ENCODE results near the gene LASP1NB.

The LASP1NB gene

DNA sequence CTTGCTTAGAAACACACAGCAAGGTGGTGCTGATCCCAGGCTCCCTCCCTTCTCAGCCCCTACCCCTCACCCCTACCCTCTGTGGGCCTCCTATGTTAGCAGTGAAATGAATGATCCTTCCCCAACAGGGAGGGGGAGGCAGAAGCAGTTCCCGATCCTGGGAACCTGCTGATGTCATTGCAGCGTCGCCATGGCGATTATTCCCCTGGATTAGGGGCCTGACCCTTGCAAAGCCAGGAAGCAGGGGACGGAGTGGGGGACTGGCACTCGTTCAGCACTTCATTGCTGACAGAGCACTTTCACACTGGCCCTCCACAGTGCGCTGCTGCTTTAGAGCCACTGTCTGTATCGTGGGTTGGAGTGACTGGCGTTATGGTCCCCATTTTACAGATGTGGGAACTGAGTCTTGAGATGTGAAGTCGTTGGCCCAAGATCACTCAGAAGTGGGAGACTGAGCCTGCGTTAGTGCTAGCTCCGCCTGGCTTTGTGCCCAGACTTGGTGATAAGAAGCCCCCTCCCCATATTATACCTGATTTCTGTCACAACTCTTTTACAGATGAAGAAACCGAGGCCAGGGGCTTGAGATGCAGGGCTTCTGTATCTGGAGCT lies 29.0 kb upstream of the LASP1NB start:
- H3K9me2 ChIP-seq (ENCODE audit: insufficient read depth): no peaks in the 10 kb centered on the region
- TF ChIP-seq EZH2phosphoT487 (IDR thresholded peaks at IDR 0.05; ENCODE audit: insufficient read depth, low read depth): no peak
- no peak for TF ChIP-seq EZH2 (IDR thresholded peaks at IDR 0.05; ENCODE audit: insufficient read depth, poor library complexity, severe bottlenecking)
- peaks cover 88% of the 10 kb centered on the region for H3K79me2 ChIP-seq (ENCODE audit: insufficient read depth)
- 72 to 73% methylated on average over 13 of the region's 13 CpGs for WGBS, 2 experiments (ENCODE audit: low coverage in 1 of 2, low lambda C conversion rate in 2 of 2, missing lambda C conversion rate in 2 of 2)
- no peak overlapping the region for H2AFZ ChIP-seq
- DNase-seq: no peak
- H3K36me3 ChIP-seq (ENCODE audit: low read depth): peaks cover 59% of the 10 kb centered on the region
- peaks cover 14% of the 10 kb centered on the region for H4K20me1 ChIP-seq (ENCODE audit: insufficient read depth)
- in situ Hi-C loops (cut with MboI): no loop called here
- H3K27me3 ChIP-seq (replicated peaks; ENCODE audit: insufficient read depth): no peaks in the 10 kb centered on the region
- H3K27ac ChIP-seq: no peak overlapping the region; the same call in 1 of the 2 replicates
- no peak overlapping the region for H3K4me3 ChIP-seq
- peaks cover 13% of the 10 kb centered on the region for H3K4me1 ChIP-seq (ENCODE audit: insufficient read depth)
- H3K9ac ChIP-seq: no peak overlapping the region
- no peaks in the 10 kb centered on the region for H3K9me3 ChIP-seq (ENCODE audit: low read depth)
- H3F3A ChIP-seq (ENCODE audit: insufficient read depth): peaks cover 69% of the 10 kb centered on the region
- H3K4me2 ChIP-seq (ENCODE audit: unreplicated experiment): no peak overlapping the region

DNA sequence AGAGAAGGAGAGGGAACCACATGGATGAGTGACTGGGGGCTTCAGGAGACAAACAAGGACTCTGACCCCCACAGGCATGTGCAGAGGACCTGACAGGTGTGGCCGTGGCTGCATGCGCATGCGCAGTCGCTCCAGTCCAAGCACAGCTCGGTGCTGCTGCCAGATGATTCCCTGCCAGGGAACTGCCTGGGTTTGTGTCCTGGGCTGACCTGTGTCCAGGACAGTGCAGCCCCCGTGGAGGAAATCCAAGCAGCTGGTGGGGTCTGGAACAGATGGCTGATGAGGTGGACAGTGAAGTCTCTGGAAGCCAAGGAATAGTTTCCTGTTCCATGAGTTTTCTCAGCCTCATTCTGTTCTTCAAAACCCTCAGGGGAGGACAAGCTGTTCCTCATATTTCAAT lies 28.2 kb upstream of the LASP1NB start:
- peaks cover 52% of the 10 kb centered on the region for H3K36me3 ChIP-seq (ENCODE audit: low read depth)
- TF ChIP-seq EZH2phosphoT487 (IDR thresholded peaks at IDR 0.05; ENCODE audit: insufficient read depth, low read depth) (no peak), EZH2 (IDR thresholded peaks at IDR 0.05; ENCODE audit: insufficient read depth, poor library complexity, severe bottlenecking) (no peak)
- peaks cover 70% of the 10 kb centered on the region for H3F3A ChIP-seq (ENCODE audit: insufficient read depth)
- H3K4me1 ChIP-seq (ENCODE audit: insufficient read depth): peaks cover 15% of the 10 kb centered on the region
- H3K9me3 ChIP-seq (ENCODE audit: low read depth): no peaks in the 10 kb centered on the region
- H3K79me2 ChIP-seq (ENCODE audit: insufficient read depth): peaks cover 88% of the 10 kb centered on the region
- H4K20me1 ChIP-seq (ENCODE audit: insufficient read depth): peaks cover 14% of the 10 kb centered on the region
- no peak overlapping the region for H3K4me2 ChIP-seq (ENCODE audit: unreplicated experiment)
- H3K27ac ChIP-seq: 0 out of 2 replicates have a peak overlapping the region, but pooled peaks have one; percentile 0
- 58 to 65% methylated on average over 6 of the region's 6 CpGs for WGBS, 2 experiments (ENCODE audit: low coverage in 1 of 2, low lambda C conversion rate in 2 of 2, missing lambda C conversion rate in 2 of 2)
- H3K9ac ChIP-seq: no peak overlapping the region
- no peaks in the 10 kb centered on the region for H3K9me2 ChIP-seq (ENCODE audit: insufficient read depth)
- H3K4me3 ChIP-seq: no peak overlapping the region
- H3K27me3 ChIP-seq (replicated peaks; ENCODE audit: insufficient read depth): no peaks in the 10 kb centered on the region
- in situ Hi-C loops (cut with MboI): no loop called here
- H2AFZ ChIP-seq: no peak overlapping the region
- DNase-seq: no peak

- in situ Hi-C loops (cut with MboI): no loop called here
- Histone ChIP-seq H3F3A (ENCODE audit: insufficient read depth) (peaks cover 71% of the 10 kb centered on the region), H3K4me3 (no peak overlapping the region), H3K9ac (no peak overlapping the region), H3K36me3 (ENCODE audit: low read depth) (peaks cover 50% of the 10 kb centered on the region), H3K27ac (0 out of 2 replicates have a peak overlapping the region, but pooled peaks have one; percentile 2), H3K27me3 (replicated peaks; ENCODE audit: insufficient read depth) (no peaks in the 10 kb centered on the region), H3K9me2 (ENCODE audit: insufficient read depth) (no peaks in the 10 kb centered on the region), H3K4me1 (ENCODE audit: insufficient read depth) (peaks cover 15% of the 10 kb centered on the region), H3K9me3 (ENCODE audit: low read depth) (no peaks in the 10 kb centered on the region), H2AFZ (no peak overlapping the region), H4K20me1 (ENCODE audit: insufficient read depth) (peaks cover 15% of the 10 kb centered on the region), H3K4me2 (ENCODE audit: unreplicated experiment) (no peak overlapping the region), H3K79me2 (ENCODE audit: insufficient read depth) (peaks cover 88% of the 10 kb centered on the region)
- WGBS, 2 experiments (ENCODE audit: low coverage in 1 of 2, low lambda C conversion rate in 2 of 2, missing lambda C conversion rate in 2 of 2): 88 to 90% methylated on average over 12 of the region's 12 CpGs
- TF ChIP-seq EZH2 (IDR thresholded peaks at IDR 0.05; ENCODE audit: insufficient read depth, poor library complexity, severe bottlenecking) (no peak), EZH2phosphoT487 (IDR thresholded peaks at IDR 0.05; ENCODE audit: insufficient read depth, low read depth) (no peak)
- no peak for DNase-seq
Observed at GRCh38 chr17:38897671-38898290, 27.6 kb upstream of the LASP1NB start.

GRCh38 chr17:38898291-38898679 lies 27.1 kb upstream of the LASP1NB start:
- 82 to 88% methylated on average over 8 to 9 of the region's 9 CpGs for WGBS, 2 experiments (ENCODE audit: low coverage in 1 of 2, low lambda C conversion rate in 2 of 2, missing lambda C conversion rate in 2 of 2)
- Histone ChIP-seq H3K36me3 (ENCODE audit: low read depth) (peaks cover 50% of the 10 kb centered on the region), H4K20me1 (ENCODE audit: insufficient read depth) (peaks cover 20% of the 10 kb centered on the region), H2AFZ (no peak overlapping the region), H3K27me3 (replicated peaks; ENCODE audit: insufficient read depth) (no peaks in the 10 kb centered on the region), H3F3A (ENCODE audit: insufficient read depth) (peaks cover 72% of the 10 kb centered on the region), H3K79me2 (ENCODE audit: insufficient read depth) (peaks cover 88% of the 10 kb centered on the region), H3K4me3 (no peak overlapping the region), H3K4me2 (ENCODE audit: unreplicated experiment) (no peak overlapping the region), H3K27ac (0 out of 2 replicates have a peak overlapping the region, but pooled peaks have one; percentile 2), H3K9me2 (ENCODE audit: insufficient read depth) (no peaks in the 10 kb centered on the region), H3K4me1 (ENCODE audit: insufficient read depth) (peaks cover 15% of the 10 kb centered on the region), H3K9me3 (ENCODE audit: low read depth) (no peaks in the 10 kb centered on the region), H3K9ac (no peak overlapping the region)
- no peak for DNase-seq
- in situ Hi-C loops (cut with MboI): no loop called here
- no peak for TF ChIP-seq EZH2phosphoT487 (IDR thresholded peaks at IDR 0.05; ENCODE audit: insufficient read depth, low read depth)
- no peak for TF ChIP-seq EZH2 (IDR thresholded peaks at IDR 0.05; ENCODE audit: insufficient read depth, poor library complexity, severe bottlenecking)
